Measurements from ENCODE around the gene C1orf174. TPM values are rescaled to one million over a fixed set of nuclear protein-coding genes. Genes with fewer than 3 reads are reported as not detected.

C1orf174 gene
- total and polyA plus RNA-seq, 2 of the 13 experiments (the other 11 are each of a cell fraction or from before 2014, with no cell fraction given) = 21.6 to 31.4 TPM

DNA sequence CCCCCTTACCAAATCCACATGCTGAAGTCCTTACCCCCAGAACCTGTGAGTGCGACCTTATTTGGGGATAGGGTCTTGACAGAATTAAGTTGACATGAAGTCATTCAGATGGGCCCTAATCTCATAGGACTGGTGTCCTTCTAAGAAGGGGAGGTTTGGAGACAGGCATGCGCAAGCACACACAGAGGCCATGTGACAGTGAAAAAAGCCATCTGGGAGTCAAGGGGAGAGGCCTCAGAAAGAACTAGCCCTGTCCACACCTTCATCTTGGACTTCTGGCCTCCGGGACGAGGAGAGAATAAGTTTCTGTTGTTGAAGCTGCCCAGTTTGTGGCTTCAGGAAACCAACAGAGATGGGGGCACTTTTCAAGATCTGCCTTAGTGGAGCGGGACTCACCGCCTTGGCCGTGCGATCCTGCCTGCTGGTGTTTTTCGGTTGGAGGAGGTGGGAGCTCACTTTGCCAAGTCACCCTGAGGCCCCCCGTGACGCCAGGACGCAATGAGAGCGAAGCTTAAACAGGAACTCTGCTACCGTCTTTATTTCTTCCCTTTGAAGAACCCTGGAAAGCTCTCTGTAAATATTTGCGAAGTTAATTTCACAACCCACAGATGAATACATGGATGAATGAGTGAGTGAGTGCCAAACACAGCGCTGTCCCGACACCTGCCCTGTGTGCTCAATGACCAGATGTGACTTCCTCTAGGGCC is 42.5 kb upstream of the C1orf174 start (continued):
- TF ChIP-seq SMAD1 (CRISPR knock-in tag; IDR thresholded peaks at IDR 0.05; ENCODE audit: borderline replicate concordance, low read depth) (no peak), RFXANK (CRISPR knock-in tag; IDR thresholded peaks at IDR 0.05) (no peak), ZNF891 (CRISPR knock-in tag; IDR thresholded peaks at IDR 0.05) (no peak), ZNF543 (CRISPR knock-in tag; IDR thresholded peaks at IDR 0.05) (no peak), PITX1 (CRISPR knock-in tag; IDR thresholded peaks at IDR 0.05) (peak; percentile 60; the same call in 1 of the 2 replicates), HHEX (CRISPR knock-in tag; IDR thresholded peaks at IDR 0.05) (peak; percentile 80), FOXP1 (IDR thresholded peaks at IDR 0.05) (no peak), FOXP1 (CRISPR knock-in tag; IDR thresholded peaks at IDR 0.05) (peak; percentile 47), ZNF251 (CRISPR knock-in tag; IDR thresholded peaks at IDR 0.05) (no peak), ZKSCAN8 (CRISPR knock-in tag; IDR thresholded peaks at IDR 0.05; ENCODE audit: borderline replicate concordance) (no peak), CENPT (CRISPR knock-in tag; IDR thresholded peaks at IDR 0.05; ENCODE audit: low read depth) (no peak), BCL6 (CRISPR knock-in tag; IDR thresholded peaks at IDR 0.05) (peak; percentile 99), MAFK (conservative IDR thresholded peaks at IDR 0.05 in 1 of 2, IDR thresholded peaks at IDR 0.05 in 1 of 2; ENCODE audit: low read length in 2 of 2) (no peak), CREB1 (IDR thresholded peaks at IDR 0.05) (no peak), CREB1 (CRISPR knock-in tag; IDR thresholded peaks at IDR 0.05) (peak; percentile 49; the same call in 1 of the 2 replicates), ZNF343 (CRISPR knock-in tag; IDR thresholded peaks at IDR 0.05) (no peak), ZBTB42 (CRISPR knock-in tag; IDR thresholded peaks at IDR 0.05) (0 out of 2 replicates have a peak, but pooled peaks have one; percentile 64)
- TF ChIP-seq, protein P1, sequence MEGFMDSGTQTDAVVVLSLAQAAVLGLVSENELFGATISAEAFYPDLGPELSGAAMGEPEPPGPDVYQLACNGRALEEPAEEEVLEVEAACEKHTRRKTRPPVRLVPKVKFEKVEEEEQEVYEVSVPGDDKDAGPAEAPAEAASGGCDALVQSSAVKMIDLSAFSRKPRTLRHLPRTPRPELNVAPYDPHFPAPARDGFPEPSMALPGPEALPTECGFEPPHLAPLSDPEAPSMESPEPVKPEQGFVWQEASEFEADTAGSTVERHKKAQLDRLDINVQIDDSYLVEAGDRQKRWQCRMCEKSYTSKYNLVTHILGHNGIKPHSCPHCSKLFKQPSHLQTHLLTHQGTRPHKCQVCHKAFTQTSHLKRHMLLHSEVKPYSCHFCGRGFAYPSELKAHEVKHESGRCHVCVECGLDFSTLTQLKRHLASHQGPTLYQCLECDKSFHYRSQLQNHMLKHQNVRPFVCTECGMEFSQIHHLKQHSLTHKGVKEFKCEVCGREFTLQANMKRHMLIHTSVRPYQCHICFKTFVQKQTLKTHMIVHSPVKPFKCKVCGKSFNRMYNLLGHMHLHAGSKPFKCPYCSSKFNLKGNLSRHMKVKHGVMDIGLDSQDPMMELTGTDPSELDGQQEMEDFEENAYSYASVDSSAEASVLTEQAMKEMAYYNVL (CRISPR knock-in tag; IDR thresholded peaks at IDR 0.05; ENCODE audit: borderline replicate concordance) = peak; percentile 73; the same call in 1 of the 2 replicates
- TF ChIP-seq, protein P2, sequence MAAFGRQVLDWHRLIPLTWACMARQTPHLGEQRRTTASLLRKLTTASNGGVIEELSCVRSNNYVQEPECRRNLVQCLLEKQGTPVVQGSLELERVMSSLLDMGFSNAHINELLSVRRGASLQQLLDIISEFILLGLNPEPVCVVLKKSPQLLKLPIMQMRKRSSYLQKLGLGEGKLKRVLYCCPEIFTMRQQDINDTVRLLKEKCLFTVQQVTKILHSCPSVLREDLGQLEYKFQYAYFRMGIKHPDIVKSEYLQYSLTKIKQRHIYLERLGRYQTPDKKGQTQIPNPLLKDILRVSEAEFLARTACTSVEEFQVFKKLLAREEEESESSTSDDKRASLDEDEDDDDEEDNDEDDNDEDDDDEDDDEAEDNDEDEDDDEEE (CRISPR knock-in tag; IDR thresholded peaks at IDR 0.05) = no peak
- TF ChIP-seq, protein P3, sequence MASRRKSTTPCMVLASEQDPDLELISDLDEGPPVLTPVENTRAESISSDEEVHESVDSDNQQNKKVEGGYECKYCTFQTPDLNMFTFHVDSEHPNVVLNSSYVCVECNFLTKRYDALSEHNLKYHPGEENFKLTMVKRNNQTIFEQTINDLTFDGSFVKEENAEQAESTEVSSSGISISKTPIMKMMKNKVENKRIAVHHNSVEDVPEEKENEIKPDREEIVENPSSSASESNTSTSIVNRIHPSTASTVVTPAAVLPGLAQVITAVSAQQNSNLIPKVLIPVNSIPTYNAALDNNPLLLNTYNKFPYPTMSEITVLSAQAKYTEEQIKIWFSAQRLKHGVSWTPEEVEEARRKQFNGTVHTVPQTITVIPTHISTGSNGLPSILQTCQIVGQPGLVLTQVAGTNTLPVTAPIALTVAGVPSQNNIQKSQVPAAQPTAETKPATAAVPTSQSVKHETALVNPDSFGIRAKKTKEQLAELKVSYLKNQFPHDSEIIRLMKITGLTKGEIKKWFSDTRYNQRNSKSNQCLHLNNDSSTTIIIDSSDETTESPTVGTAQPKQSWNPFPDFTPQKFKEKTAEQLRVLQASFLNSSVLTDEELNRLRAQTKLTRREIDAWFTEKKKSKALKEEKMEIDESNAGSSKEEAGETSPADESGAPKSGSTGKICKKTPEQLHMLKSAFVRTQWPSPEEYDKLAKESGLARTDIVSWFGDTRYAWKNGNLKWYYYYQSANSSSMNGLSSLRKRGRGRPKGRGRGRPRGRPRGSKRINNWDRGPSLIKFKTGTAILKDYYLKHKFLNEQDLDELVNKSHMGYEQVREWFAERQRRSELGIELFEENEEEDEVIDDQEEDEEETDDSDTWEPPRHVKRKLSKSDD (CRISPR knock-in tag; IDR thresholded peaks at IDR 0.05; ENCODE audit: low read depth) = no peak
- TF ChIP-seq, protein P4, sequence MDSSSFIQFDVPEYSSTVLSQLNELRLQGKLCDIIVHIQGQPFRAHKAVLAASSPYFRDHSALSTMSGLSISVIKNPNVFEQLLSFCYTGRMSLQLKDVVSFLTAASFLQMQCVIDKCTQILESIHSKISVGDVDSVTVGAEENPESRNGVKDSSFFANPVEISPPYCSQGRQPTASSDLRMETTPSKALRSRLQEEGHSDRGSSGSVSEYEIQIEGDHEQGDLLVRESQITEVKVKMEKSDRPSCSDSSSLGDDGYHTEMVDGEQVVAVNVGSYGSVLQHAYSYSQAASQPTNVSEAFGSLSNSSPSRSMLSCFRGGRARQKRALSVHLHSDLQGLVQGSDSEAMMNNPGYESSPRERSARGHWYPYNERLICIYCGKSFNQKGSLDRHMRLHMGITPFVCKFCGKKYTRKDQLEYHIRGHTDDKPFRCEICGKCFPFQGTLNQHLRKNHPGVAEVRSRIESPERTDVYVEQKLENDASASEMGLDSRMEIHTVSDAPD (CRISPR knock-in tag; IDR thresholded peaks at IDR 0.05) = peak; percentile 56; the same call in 1 of the 2 replicates
